GM12865 (cell line): ENCODE measurements around the gene ETNPPL.

Experiments
- DNase-seq: peaks from one replicate; pipeline ENCODE4 v3.0.0; 2010; ENCODE audit warnings: low read depth
- H3K4me3 ChIP-seq: 2 replicates; pipeline ENCODE4 v1.5.1; 2011; ENCODE audit warnings: mild to moderate bottlenecking, low read depth, low read length, control low read depth
- CTCF ChIP-seq: IDR thresholded peaks from 2 replicates; pipeline ENCODE4 v1.5.1; 2011; ENCODE audit warnings: low read length, control low read depth, low read depth, inconsistent platforms; ENCODE audit not compliant: insufficient read depth; ENCODE audit errors: missing control alignments

ETNPPL gene

GRCh38 chr4:108783665-108784463 is 21.0 kb upstream of the ETNPPL start:
- DNase-seq, result no peak
- no peak for TF ChIP-seq CTCF
- no peak overlapping the region for H3K4me3 ChIP-seq

- no peak overlapping the region for H3K4me3 ChIP-seq
- no peak for TF ChIP-seq CTCF
- DNase-seq, result no peak
These were observed 17.1 kb upstream of the ETNPPL start for GRCh38 chr4:108779958-108780357.

- TF ChIP-seq CTCF, result no peak
- H3K4me3 ChIP-seq, result no peak overlapping the region
- no peak for DNase-seq
These were observed 14.5 kb upstream of the ETNPPL start for GRCh38 chr4:108777388-108777787.

GRCh38 chr4:108775921-108776320 is 13.1 kb upstream of the ETNPPL start:
- TF ChIP-seq CTCF, result no peak
- no peak overlapping the region for H3K4me3 ChIP-seq
- DNase-seq, result no peak

GRCh38 chr4:108774809-108775530 is 12.1 kb upstream of the ETNPPL start:
- no peak for DNase-seq
- no peak for TF ChIP-seq CTCF
- no peak overlapping the region for H3K4me3 ChIP-seq

GRCh38 chr4:108772402-108772801 is 9.5 kb upstream of the ETNPPL start:
- TF ChIP-seq CTCF, result no peak
- no peak for DNase-seq
- no peak overlapping the region for H3K4me3 ChIP-seq
